ENCODE measurements around the gene PDE4B. TPM values are rescaled to one million over a fixed set of nuclear protein-coding genes. Genes with fewer than 3 reads are reported as not detected.

Gene PDE4B
- polyA plus RNA-seq, 1 donor (not counting 4 experiments of a cell fraction or from before 2014, with no cell fraction given), result 0.29 TPM

DNA sequence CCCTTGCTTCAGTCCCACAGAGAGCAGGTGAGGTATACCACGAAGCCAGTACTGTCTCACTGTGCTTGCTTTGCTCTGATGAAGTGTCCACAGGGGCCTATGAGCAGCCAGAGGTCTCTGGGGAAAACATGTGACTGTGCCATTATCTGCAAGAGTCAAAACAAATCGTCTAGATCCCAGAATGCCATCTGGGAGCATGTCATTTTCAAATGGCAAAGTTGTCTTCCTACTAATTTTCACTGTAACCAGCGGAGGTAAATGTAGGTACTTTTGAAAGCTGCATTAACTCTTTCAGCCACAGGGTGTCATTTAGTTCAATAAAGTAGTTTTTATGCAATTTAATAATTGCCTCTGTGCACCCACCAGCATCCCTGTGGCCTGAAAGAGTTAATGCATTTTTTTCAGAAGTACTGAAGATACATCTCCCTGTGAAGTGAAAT, 567.6 kb downstream of the PDE4B start:
- Histone ChIP-seq H3K36me3 (ENCODE audit: control insufficient read depth in 2 of 2, extremely low read depth in 1 of 2, insufficient read depth in 2 of 2, low read length in 2 of 2) (no peaks in the 10 kb centered on the region), H4K20me1 (ENCODE audit: control insufficient read depth, extremely low read depth, insufficient read depth, low read length) (no peaks in the 10 kb centered on the region), H3K79me2 (ENCODE audit: control insufficient read depth, insufficient read depth, low read length) (no peaks in the 10 kb centered on the region), H3K4me1 (ENCODE audit: control insufficient read depth, extremely low read depth, insufficient read depth, low read length) (peaks cover 5% of the 10 kb centered on the region), H3K9me3 (ENCODE audit: control insufficient read depth, low read depth, low read length) (no peaks in the 10 kb centered on the region), H3K4me3 (ENCODE audit: control insufficient read depth in 2 of 3, extremely low read depth in 1 of 3, insufficient read depth in 2 of 3, low read depth in 1 of 3, low read length in 3 of 3) (no peak overlapping the region), H2AFZ (ENCODE audit: control insufficient read depth, low read length) (no peak overlapping the region), H3K4me2 (ENCODE audit: control insufficient read depth, extremely low read depth, insufficient read depth, low read depth, low read length) (no peak overlapping the region), H3K27ac (ENCODE audit: control insufficient read depth, insufficient read depth, low read length) (no peak overlapping the region), H3K9ac (ENCODE audit: control insufficient read depth, extremely low read depth, insufficient read depth, low read length) (no peak overlapping the region), H3K9me1 (ENCODE audit: control insufficient read depth, extremely low read depth, insufficient read depth, low read length) (no peaks in the 10 kb centered on the region), H3K27me3 (ENCODE audit: control insufficient read depth, extremely low read depth, insufficient read depth, low read length) (no peaks in the 10 kb centered on the region)
- no peak for DNase-seq (ENCODE audit: low read depth, low spot score)
- FAIRE-seq, result no peak
- dilution Hi-C loops (cut with MboI; ENCODE audit: extremely low pct_ligation_motif_present, low sequenced_read_pairs), result no loop called here
- TF ChIP-seq EZH2 (IDR thresholded peaks at IDR 0.05; ENCODE audit: low read length) (no peak), CTCF (optimal IDR thresholded peaks at IDR 0.05 in 1 of 3, IDR thresholded peaks at IDR 0.05 in 1 of 3, conservative IDR thresholded peaks at IDR 0.05 in 1 of 3; ENCODE audit: extremely low read depth in 1 of 3, insufficient read depth in 2 of 3, low read length in 3 of 3) (peak in 1 of 3 experiments; percentile 16)

GRCh38 chr1:66364578-66365391, 572.1 kb downstream of the PDE4B start:
- Histone ChIP-seq H3K36me3 (ENCODE audit: control insufficient read depth in 2 of 2, extremely low read depth in 1 of 2, insufficient read depth in 2 of 2, low read length in 2 of 2) (no peaks in the 10 kb centered on the region), H3K4me1 (ENCODE audit: control insufficient read depth, extremely low read depth, insufficient read depth, low read length) (peaks cover 5% of the 10 kb centered on the region), H4K20me1 (ENCODE audit: control insufficient read depth, extremely low read depth, insufficient read depth, low read length) (no peaks in the 10 kb centered on the region), H3K4me2 (ENCODE audit: control insufficient read depth, extremely low read depth, insufficient read depth, low read depth, low read length) (peak overlapping the region; percentile 31), H3K27me3 (ENCODE audit: control insufficient read depth, extremely low read depth, insufficient read depth, low read length) (no peaks in the 10 kb centered on the region), H3K9ac (ENCODE audit: control insufficient read depth, extremely low read depth, insufficient read depth, low read length) (no peak overlapping the region), H3K27ac (ENCODE audit: control insufficient read depth, insufficient read depth, low read length) (no peak overlapping the region), H3K9me3 (ENCODE audit: control insufficient read depth, low read depth, low read length) (no peaks in the 10 kb centered on the region), H2AFZ (ENCODE audit: control insufficient read depth, low read length) (peak overlapping the region; percentile 5), H3K4me3 (ENCODE audit: control insufficient read depth in 2 of 3, extremely low read depth in 1 of 3, insufficient read depth in 2 of 3, low read depth in 1 of 3, low read length in 3 of 3) (no peak overlapping the region), H3K79me2 (ENCODE audit: control insufficient read depth, insufficient read depth, low read length) (no peaks in the 10 kb centered on the region), H3K9me1 (ENCODE audit: control insufficient read depth, extremely low read depth, insufficient read depth, low read length) (no peaks in the 10 kb centered on the region)
- no peak for FAIRE-seq
- dilution Hi-C loops (cut with MboI; ENCODE audit: extremely low pct_ligation_motif_present, low sequenced_read_pairs), result no loop called here
- TF ChIP-seq EZH2 (IDR thresholded peaks at IDR 0.05; ENCODE audit: low read length) (no peak), CTCF (optimal IDR thresholded peaks at IDR 0.05 in 1 of 3, IDR thresholded peaks at IDR 0.05 in 1 of 3, conservative IDR thresholded peaks at IDR 0.05 in 1 of 3; ENCODE audit: extremely low read depth in 1 of 3, insufficient read depth in 2 of 3, low read length in 3 of 3) (no peak)
- DNase-seq (ENCODE audit: low read depth, low spot score), result no peak

Measured in keratinocyte (primary cell).